ENCODE data around the gene MMP11.

MMP11 gene

DNA sequence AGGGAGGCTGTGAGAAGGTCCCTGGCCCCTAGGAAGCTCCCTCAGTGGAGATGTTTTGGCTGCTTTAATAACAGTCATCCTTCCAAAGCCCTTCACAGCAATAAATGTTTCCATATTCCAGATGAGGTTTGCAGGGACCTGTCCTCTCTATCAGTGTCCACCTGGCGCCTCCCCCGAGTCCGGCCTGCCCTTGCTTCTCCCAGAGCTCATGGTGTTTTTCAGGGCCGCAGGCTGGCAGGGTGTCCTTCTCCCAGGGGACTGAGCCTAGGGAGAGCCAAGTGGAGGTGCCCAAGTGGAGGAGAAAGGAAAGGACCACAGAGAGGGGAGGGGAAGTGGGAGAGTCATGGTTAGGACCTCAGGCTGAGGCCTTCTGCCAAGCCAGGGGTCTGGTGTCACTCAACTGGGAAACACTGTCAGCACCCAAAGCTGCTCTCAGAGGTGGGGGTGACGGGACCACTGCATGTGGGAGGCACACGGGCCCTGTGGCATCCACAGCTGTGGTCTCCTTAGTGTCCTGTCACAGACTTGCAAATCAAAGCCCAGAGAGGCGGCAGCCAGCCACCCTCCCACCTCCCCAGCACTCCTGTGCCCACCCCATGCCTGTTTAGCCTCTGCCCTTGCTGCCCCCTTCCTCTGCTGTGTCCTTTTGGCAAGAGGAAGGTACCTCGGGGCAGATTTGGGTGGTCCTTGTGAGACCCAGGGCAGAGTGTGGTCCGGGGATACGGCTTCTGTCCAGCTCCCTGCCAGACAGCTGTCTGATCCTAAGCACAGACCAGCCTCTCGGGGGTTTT is 59.8 kb downstream of the MMP11 start:
- DNase-seq, result no peak

DNA sequence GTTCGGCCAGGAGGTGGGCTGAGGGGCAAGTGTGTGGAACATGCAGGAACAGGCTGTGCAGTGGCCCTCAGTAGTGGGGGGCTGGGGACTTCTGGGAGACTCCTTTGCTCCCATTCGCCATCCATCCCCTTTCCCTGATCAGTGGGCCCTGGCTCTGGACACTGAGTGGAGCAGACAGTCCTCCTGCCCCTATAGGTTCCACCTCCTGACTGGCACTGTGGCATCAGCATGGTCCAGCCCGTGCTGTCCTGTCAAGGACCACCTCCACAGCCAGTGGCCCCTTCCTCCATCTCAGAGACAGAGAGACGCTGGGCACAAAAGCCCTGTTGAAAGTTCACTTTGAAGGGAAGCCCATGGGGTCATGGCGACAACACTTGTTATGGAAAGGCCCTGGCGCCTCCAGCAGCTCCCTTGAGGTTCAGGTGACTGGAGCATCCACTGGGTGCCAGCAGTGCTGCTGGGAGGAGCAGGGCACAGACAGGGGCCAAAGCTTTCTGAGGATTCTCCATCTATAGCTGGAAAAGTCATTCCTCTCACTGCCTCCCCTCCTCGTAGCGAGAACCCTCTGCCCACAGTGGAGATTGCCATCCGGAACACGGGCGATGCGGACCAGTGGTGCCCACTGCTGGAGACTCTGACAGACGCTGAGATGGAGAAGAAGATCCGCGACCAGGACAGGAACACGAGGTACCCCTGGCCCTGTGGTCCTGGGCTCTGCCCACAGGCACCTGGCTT is 60.5 kb downstream of the MMP11 start:
- no peak for DNase-seq
